Loucy (cell line): ENCODE results near the gene RRN3.
"Not testable (repeated sequence)": the region's sequence is repeated elsewhere in the genome, so short reads cannot be mapped to it uniquely, and the experiment has no call there.

Source experiments
- EZH2phosphoT487 ChIP-seq: fragments of 200-600 bp; IDR thresholded peaks from 2 replicates; pipeline ENCODE4 v1.6.1; 2018; ENCODE audit warnings: antibody characterized with exemption, mild to moderate bottlenecking, moderate library complexity, borderline replicate concordance
- TF ChIP-seq, protein P1 (sequence below): fragments of 200-600 bp; sonication (generic); conservative IDR thresholded peaks from 2 replicates; pipeline ENCODE4 v1.5.1; 2014; ENCODE audit warnings: mild to moderate bottlenecking, antibody characterized with exemption, low read length

DNA sequence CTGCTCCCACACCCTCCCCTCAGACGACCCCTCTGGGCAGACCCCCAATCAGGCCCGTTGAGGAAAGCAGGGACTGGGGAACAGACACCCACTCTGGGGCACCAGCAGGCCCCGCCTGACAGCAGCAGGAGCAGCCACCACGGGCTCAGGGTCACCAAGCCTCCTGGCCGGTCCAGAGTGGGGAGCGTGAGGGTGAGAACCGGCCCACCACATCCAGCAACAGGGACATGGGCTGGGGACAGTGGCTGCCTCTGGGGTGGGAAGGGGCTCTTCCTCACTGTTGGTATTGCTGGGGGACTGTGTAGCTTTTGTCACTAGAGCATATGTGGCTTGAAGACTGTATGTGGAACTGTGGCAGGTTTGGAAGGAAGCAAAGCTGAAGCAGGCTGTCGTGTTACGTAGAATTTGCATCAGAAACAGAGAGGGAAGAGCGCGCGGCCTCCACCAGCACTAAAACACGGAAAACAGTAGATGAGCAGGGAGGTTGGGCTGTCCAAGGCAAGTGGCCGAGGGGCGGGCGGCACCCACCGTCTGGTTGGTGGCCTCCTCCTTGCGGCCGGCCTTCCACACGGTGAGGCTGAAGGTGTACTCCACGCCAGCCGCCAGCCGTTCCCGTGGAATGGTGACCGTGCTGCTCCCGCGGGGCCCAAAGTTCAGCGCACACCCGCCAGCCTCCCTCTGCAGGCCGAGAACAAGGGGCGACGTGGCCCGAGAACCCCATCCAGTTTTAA is 40.8 kb upstream of the RRN3 start:
- TF ChIP-seq, protein P1, sequence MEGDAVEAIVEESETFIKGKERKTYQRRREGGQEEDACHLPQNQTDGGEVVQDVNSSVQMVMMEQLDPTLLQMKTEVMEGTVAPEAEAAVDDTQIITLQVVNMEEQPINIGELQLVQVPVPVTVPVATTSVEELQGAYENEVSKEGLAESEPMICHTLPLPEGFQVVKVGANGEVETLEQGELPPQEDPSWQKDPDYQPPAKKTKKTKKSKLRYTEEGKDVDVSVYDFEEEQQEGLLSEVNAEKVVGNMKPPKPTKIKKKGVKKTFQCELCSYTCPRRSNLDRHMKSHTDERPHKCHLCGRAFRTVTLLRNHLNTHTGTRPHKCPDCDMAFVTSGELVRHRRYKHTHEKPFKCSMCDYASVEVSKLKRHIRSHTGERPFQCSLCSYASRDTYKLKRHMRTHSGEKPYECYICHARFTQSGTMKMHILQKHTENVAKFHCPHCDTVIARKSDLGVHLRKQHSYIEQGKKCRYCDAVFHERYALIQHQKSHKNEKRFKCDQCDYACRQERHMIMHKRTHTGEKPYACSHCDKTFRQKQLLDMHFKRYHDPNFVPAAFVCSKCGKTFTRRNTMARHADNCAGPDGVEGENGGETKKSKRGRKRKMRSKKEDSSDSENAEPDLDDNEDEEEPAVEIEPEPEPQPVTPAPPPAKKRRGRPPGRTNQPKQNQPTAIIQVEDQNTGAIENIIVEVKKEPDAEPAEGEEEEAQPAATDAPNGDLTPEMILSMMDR = not testable (repeated sequence)
- TF ChIP-seq EZH2phosphoT487 = not testable (repeated sequence)
